EH (cell line): Measurements from ENCODE around the gene NBEA.
"Not testable (repeated sequence)": the region's sequence is repeated elsewhere in the genome, so short reads cannot be mapped to it uniquely, and the experiment has no call there.

Source experiments
- DNase-seq: peaks from one replicate; pipeline ENCODE4 v3.0.0-alpha.2; 2015; ENCODE audit warnings: low read depth

NBEA gene

GRCh38 chr13:35388441-35389355, 446.6 kb downstream of the NBEA start:
- DNase-seq, result peak; percentile 34

GRCh38 chr13:35389535-35389934, 447.5 kb downstream of the NBEA start:
- no peak for DNase-seq

- no peak for DNase-seq
These were observed 450.7 kb downstream of the NBEA start for GRCh38 chr13:35392768-35393167.

GRCh38 chr13:35393886-35394285, 451.8 kb downstream of the NBEA start:
- DNase-seq, result no peak

GRCh38 chr13:35408285-35408684, 466.2 kb downstream of the NBEA start:
- not testable (repeated sequence) for DNase-seq

- no peak for DNase-seq
These were observed 469.1 kb downstream of the NBEA start for GRCh38 chr13:35411059-35411744.

- DNase-seq, result no peak
These were observed 506.4 kb downstream of the NBEA start for GRCh38 chr13:35448465-35448864.

- DNase-seq, result no peak
These were observed 507.8 kb downstream of the NBEA start for GRCh38 chr13:35449821-35450220.

- no peak for DNase-seq
These were observed 513.0 kb downstream of the NBEA start for GRCh38 chr13:35455022-35455421.

- no peak for DNase-seq
These were observed 515.2 kb downstream of the NBEA start for GRCh38 chr13:35457258-35457657.

- DNase-seq, result peak; percentile 38
These were observed 518.0 kb downstream of the NBEA start for GRCh38 chr13:35460061-35460460.

- DNase-seq, result no peak
These were observed 523.3 kb downstream of the NBEA start for GRCh38 chr13:35465371-35465770.

GRCh38 chr13:35468195-35468594, 526.1 kb downstream of the NBEA start:
- DNase-seq, result peak; percentile 81

- DNase-seq, result peak; percentile 50
These were observed 527.9 kb downstream of the NBEA start for GRCh38 chr13:35469806-35470525.

- DNase-seq, result peak; percentile 85
These were observed 528.9 kb downstream of the NBEA start for GRCh38 chr13:35470671-35471661.

GRCh38 chr13:35471706-35472322, 529.7 kb downstream of the NBEA start:
- peak; percentile 75 for DNase-seq

- peak; percentile 60 for DNase-seq
These were observed 530.3 kb downstream of the NBEA start for GRCh38 chr13:35472323-35472881.

- DNase-seq, result peak; percentile 28
These were observed 531.2 kb downstream of the NBEA start for GRCh38 chr13:35473206-35473775.

- no peak for DNase-seq
These were observed 531.7 kb downstream of the NBEA start for GRCh38 chr13:35473802-35474201.
